Sigmoid colon (tissue), 7 donors: Measurements from ENCODE around the gene IGF2R. TPM values are rescaled to one million over a fixed set of nuclear protein-coding genes. Genes with fewer than 3 reads are reported as not detected.
A peak's percentile ranks its signal among the peaks of the same experiment; 100 is the strongest.

Experiments used
- DNase-seq: peaks from one replicate; pipeline ENCODE4 v3.0.0-alpha.2; 2019
- H3K27ac ChIP-seq, 4 donors: fragments of 200-600 bp; sonication (generic); one replicate each; pipeline ENCODE4 v1.5.1; 2016 to 2019; ENCODE audit warnings: mild to moderate bottlenecking in 1 of 4
- H3K27me3 ChIP-seq, 3 donors: fragments of 200-600 bp; sonication (generic); one replicate each; pipeline ENCODE4 v1.5.1; 2019; ENCODE audit warnings: mild to moderate bottlenecking in 1 of 3
- H3K36me3 ChIP-seq, 4 donors: fragments of 200-600 bp; sonication (generic); one replicate each; pipeline ENCODE4 v1.5.1; 2016 to 2019
- H3K4me1 ChIP-seq, 4 donors: fragments of 200-600 bp; sonication (generic); one replicate each; pipeline ENCODE4 v1.5.1; 2017 to 2019
- H3K4me3 ChIP-seq, 4 donors: fragments of 200-600 bp; sonication (generic); one replicate each; pipeline ENCODE4 v1.5.1; 2017 to 2019; ENCODE audit warnings: mild to moderate bottlenecking in 2 of 4, moderate library complexity in 1 of 4
- H3K9me3 ChIP-seq, 4 donors: fragments of 200-600 bp in 3 of 4; sonication (generic) in 3 of 4; one replicate each; pipeline versions ENCODE4 v1.5.1 to v1.6.1; 2013 to 2019
- EP300 ChIP-seq, 4 donors: sonication (generic); formaldehyde crosslinking; IDR thresholded peaks; one replicate each; pipeline ENCODE4 v1.6.1; 2017; ENCODE audit warnings: antibody characterized with exemption in 4 of 4
- POLR2A ChIP-seq, 2 donors: fragments of 450-650 bp; IDR thresholded peaks; one replicate each; pipeline ENCODE4 v1.6.1; 2016; ENCODE audit warnings: antibody characterized with exemption in 2 of 2, mild to moderate bottlenecking in 2 of 2, moderate library complexity in 2 of 2
- POLR2AphosphoS5 ChIP-seq, 4 donors: sonication (generic); formaldehyde crosslinking; IDR thresholded peaks; one replicate each; pipeline ENCODE4 v1.6.1; 2017; ENCODE audit warnings: antibody characterized with exemption in 4 of 4
- WGBS, 2 donors: extraction: QIAGEN DNeasy Blood & Tissue Kit; methylation state at CpG; one replicate each; pipeline ENCODE4 v1.1.7; 2013; 5-methylcytosine and 5-hydroxymethylcytosine counted together
- intact Hi-C: fragments of 100-400 bp; cut with DNase I; formaldehyde crosslinking; loops from one replicate; pipeline ENCODE4 v1.15.1; 2023
- polyA plus RNA-seq, 3 donors: library from polyadenylated mRNA; stranded (reverse); fragments of 200-250 nt; gene quantifications; one replicate each; pipeline ENCODE4 v1.2.3, GENCODE V29; 2013
- total RNA-seq, 4 donors: library from RNA; depleted of rRNA; stranded (reverse); fragments of >200 nt; gene quantifications; one replicate each; pipeline ENCODE4 v1.1.0, GENCODE V29; 2016
- TF ChIP-seq, protein P1 (sequence below), 4 experiments: fragments of 450-650 bp in 3 of 4; fragments of 200-600 bp in 1 of 4; IDR thresholded peaks; one replicate each; pipeline ENCODE4 v1.5.1; 2016 to 2019; ENCODE audit warnings: antibody characterized with exemption in 4 of 4, mild to moderate bottlenecking in 3 of 4, moderate library complexity in 2 of 4
- donor health status: healthy with polysubstance abuse.
- donor health status: Bipolar disorder and iron deficiency.
- donor health status: healthy.

IGF2R gene
- total and polyA plus RNA-seq, 7 donors, result 3.6 to 80.9 (median 41.3) TPM

DNA sequence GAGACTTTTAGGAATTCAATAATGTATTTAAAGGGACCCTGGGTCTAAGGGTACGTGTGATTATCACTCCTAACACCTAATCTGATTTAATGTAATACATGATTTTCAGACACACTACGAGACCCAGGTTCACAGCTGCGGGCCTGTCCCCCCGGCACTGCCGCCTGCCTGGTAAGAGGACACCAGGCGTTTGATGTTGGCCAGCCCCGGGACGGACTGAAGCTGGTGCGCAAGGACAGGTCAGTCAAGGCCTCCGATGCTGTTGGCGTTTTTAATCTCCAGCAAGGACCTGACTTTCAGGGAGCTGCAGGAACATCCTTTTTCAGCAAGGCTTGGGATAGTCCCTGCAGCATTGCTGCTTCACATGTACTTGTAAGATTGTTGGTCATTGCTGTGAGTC lies 58.2 kb downstream of the IGF2R start:
- TF ChIP-seq EP300 (IDR thresholded peaks at IDR 0.05), result no peak
- no peak for TF ChIP-seq POLR2AphosphoS5 (IDR thresholded peaks at IDR 0.05)
- TF ChIP-seq POLR2A (IDR thresholded peaks at IDR 0.05), result no peak
- TF ChIP-seq, protein P1, sequence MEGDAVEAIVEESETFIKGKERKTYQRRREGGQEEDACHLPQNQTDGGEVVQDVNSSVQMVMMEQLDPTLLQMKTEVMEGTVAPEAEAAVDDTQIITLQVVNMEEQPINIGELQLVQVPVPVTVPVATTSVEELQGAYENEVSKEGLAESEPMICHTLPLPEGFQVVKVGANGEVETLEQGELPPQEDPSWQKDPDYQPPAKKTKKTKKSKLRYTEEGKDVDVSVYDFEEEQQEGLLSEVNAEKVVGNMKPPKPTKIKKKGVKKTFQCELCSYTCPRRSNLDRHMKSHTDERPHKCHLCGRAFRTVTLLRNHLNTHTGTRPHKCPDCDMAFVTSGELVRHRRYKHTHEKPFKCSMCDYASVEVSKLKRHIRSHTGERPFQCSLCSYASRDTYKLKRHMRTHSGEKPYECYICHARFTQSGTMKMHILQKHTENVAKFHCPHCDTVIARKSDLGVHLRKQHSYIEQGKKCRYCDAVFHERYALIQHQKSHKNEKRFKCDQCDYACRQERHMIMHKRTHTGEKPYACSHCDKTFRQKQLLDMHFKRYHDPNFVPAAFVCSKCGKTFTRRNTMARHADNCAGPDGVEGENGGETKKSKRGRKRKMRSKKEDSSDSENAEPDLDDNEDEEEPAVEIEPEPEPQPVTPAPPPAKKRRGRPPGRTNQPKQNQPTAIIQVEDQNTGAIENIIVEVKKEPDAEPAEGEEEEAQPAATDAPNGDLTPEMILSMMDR (IDR thresholded peaks at IDR 0.05), result no peak
- Histone ChIP-seq H3K27ac (no peak overlapping the region), H3K27me3 (no peaks in the 10 kb centered on the region), H3K36me3 (peaks cover 0 to 51% (median 13%) of the 10 kb centered on the region in 4 donors), H3K9me3 (no peaks in the 10 kb centered on the region), H3K4me3 (no peak overlapping the region), H3K4me1 (peaks cover 0 to 22% (median 18%) of the 10 kb centered on the region in 4 donors)
- 96 to 97% methylated on average over 11 of the region's 11 CpGs for WGBS, 2 donors
- DNase-seq, result no peak
- intact Hi-C loops, result loop anchor here (10.0 kb wide), 1 partner anchor 162 kb away; no protein-coding TSS in a partner anchor

DNA sequence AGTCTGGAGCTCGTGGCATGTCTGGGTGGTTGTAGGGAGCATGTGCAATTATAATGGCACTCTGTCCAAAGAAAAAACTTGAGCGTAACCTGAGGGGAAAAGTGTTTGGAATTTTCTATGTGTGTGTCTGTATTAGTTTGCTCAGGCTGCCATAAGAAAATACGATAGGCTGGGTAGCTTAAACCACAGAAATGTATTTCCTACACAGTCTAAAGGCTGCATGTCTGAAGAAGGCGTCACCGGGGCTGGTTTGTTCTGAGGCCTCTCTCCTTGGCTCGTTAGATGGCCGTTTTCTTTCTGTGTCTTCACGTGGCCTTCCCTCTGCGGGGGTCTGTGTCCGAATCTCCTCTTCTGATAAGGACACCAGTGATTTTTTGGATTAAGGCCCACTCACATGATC lies 59.0 kb downstream of the IGF2R start:
- WGBS, 2 donors, result 81 to 88% methylated on average over 10 of the region's 10 CpGs
- no peaks in the 10 kb centered on the region for H3K9me3 ChIP-seq
- no peak for DNase-seq
- H3K27ac ChIP-seq, result no peak overlapping the region
- H3K4me3 ChIP-seq, result no peak overlapping the region
- TF ChIP-seq POLR2A (IDR thresholded peaks at IDR 0.05) (no peak), POLR2AphosphoS5 (IDR thresholded peaks at IDR 0.05) (no peak), EP300 (IDR thresholded peaks at IDR 0.05) (no peak)
- TF ChIP-seq, protein P1 (IDR thresholded peaks at IDR 0.05), result no peak
- intact Hi-C loops, result loop anchor here (10.0 kb wide), 1 partner anchor 163 kb away; no protein-coding TSS in a partner anchor
- H3K36me3 ChIP-seq, result peaks cover 0 to 60% (median 13%) of the 10 kb centered on the region in 4 donors
- H3K4me1 ChIP-seq, result peaks cover 0 to 22% (median 18%) of the 10 kb centered on the region in 4 donors
- no peaks in the 10 kb centered on the region for H3K27me3 ChIP-seq

DNA sequence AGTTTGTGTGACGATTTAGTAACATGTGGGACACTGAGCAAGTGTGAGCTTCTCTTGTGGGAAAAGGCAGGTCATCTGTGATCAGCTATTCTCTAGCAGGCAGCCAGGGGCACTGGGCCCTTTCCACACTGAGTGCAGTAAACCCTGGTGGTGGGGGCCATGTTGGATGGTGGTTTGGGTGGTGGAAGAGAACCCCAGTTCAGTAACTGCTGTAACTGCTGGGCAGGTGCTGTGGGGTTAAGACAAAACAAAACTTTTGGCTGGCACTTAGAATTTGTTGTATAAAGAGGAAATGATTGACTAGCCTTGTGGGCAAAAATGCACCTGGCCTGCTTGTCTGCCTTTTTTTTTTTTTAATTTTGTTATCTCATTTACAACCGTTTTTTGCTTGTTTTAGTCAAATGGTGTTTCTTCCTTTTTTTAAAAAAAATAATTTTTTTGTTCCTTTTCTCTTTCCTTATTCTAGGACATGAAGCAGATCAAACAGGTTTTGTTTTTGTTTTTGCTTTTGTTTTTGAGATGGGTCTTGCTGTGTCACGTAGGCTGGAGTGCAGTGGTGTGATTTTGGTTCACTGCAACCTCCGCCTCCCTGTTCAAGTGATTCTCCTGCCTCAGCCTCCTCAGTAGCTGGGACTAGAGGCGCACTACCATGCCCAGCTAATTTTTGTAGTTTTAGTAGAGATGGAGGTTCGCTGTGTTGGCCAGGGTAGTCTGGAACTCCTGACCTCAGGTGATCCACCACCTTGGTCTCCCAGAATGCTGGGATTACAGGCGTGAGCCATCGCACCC lies 59.8 kb downstream of the IGF2R start:
- Histone ChIP-seq H3K36me3 (peaks cover 0 to 66% (median 13%) of the 10 kb centered on the region in 4 donors), H3K27me3 (no peaks in the 10 kb centered on the region), H3K9me3 (no peaks in the 10 kb centered on the region), H3K4me3 (no peak overlapping the region), H3K4me1 (peaks cover 0 to 22% (median 18%) of the 10 kb centered on the region in 4 donors), H3K27ac (peak overlapping the region in 3 of 4 donors; percentile 72 to 82 (median 79))
- no peak for DNase-seq
- TF ChIP-seq POLR2A (IDR thresholded peaks at IDR 0.05), result no peak
- TF ChIP-seq, protein P1 (IDR thresholded peaks at IDR 0.05), result no peak
- intact Hi-C loops, result loop anchor here (10.0 kb wide), 1 partner anchor 164 kb away; no protein-coding TSS in a partner anchor
- 81 to 82% methylated on average over 8 of the region's 8 CpGs for WGBS, 2 donors

DNA sequence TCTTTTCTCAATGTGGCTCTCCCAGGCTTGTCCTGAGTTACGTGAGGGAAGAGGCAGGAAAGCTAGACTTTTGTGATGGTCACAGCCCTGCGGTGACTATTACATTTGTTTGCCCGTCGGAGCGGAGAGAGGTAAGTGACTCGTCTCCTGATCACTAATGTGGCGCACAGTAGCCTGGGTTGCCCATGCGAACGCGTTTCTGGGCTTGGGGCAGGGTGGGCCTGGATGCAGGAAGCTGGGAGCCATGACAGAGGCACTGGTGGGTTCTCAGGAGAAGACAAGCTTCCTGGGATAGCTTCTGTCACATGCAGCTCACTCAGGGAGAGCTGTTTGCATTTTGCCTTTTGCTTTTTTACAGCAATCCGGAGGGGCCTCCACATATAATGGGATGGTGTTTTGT lies 60.6 kb downstream of the IGF2R start:
- H3K9me3 ChIP-seq, result no peaks in the 10 kb centered on the region
- H3K27me3 ChIP-seq, result no peaks in the 10 kb centered on the region
- 89 to 92% methylated on average over 11 of the region's 11 CpGs for WGBS, 2 donors
- DNase-seq, result no peak
- H3K4me3 ChIP-seq, result no peak overlapping the region
- H3K36me3 ChIP-seq, result peaks cover 7 to 66% (median 15%) of the 10 kb centered on the region in 4 donors
- TF ChIP-seq POLR2AphosphoS5 (IDR thresholded peaks at IDR 0.05) (no peak), POLR2A (IDR thresholded peaks at IDR 0.05) (no peak), EP300 (IDR thresholded peaks at IDR 0.05) (no peak)
- TF ChIP-seq, protein P1 (IDR thresholded peaks at IDR 0.05), result no peak
- intact Hi-C loops, result loop anchor here (10.0 kb wide), 1 partner anchor 165 kb away; no protein-coding TSS in a partner anchor
- H3K27ac ChIP-seq, result peak overlapping the region; percentile 72 to 82 (median 76)
- peaks cover 0 to 22% (median 18%) of the 10 kb centered on the region in 4 donors for H3K4me1 ChIP-seq
